A549 (cell line): ENCODE measurements around the gene HBS1L. TPM values are rescaled to one million over a fixed set of nuclear protein-coding genes. Genes with fewer than 3 reads are reported as not detected.

Experiments used
- ATAC-seq, 2 experiments: fragments of 200-7000 bp in 1 of 2; fragments of >200 bp in 1 of 2; cut with Nextera tagmentation in 1 of 2; cut with Tn5 transposase in 1 of 2; 3 replicates each; pipeline versions ENCODE4 v1.8.0 to v1.9.1; 2018 to 2020; ENCODE audit warnings: mild to moderate bottlenecking in 1 of 2, moderate library complexity in 1 of 2
- CTCF ChIA-PET: fragments of 300-600 bp; sonication (Branson Sonifier 250); formaldehyde crosslinking; extraction: SDS; loops from one replicate; lab custom pipeline; 2021; ENCODE audit warnings: antibody characterized with exemption, inconsistent platforms; lab: Yijun Ruan, JAX
- POLR2A ChIA-PET: fragments of 350-600 bp; formaldehyde crosslinking; extraction: SDS; loops from one replicate; lab custom pipeline; 2021; ENCODE audit warnings: antibody characterized with exemption, inconsistent platforms; lab: Yijun Ruan, JAX
- DNase-seq, 2 experiments: peaks; one replicate each; pipeline versions ENCODE4 v3.0.0 to v3.0.0-alpha.2; 2011 to 2016; ENCODE audit warnings: low read depth in 1 of 2, low spot score in 1 of 2
- FAIRE-seq: peaks from 2 replicates; lab custom pipeline; 2011; peaks lifted over from hg19 to GRCh38; lab: Jason Lieb, UNC
- H3K27ac ChIP-seq, 2 experiments: fragments of >200 bp; sonication (Bioruptor Twin); formaldehyde crosslinking; 3 replicates each; pipeline ENCODE4 v1.5.1; 2016 to 2017
- H3K4me1 ChIP-seq: fragments of >200 bp; sonication (Bioruptor Twin); formaldehyde crosslinking; 3 replicates; pipeline ENCODE4 v1.6.1; 2016
- H3K4me2 ChIP-seq: fragments of >200 bp; sonication (Bioruptor Twin); formaldehyde crosslinking; 3 replicates; pipeline ENCODE4 v1.6.1; 2016
- H3K4me3 ChIP-seq: fragments of >200 bp; sonication (Bioruptor Twin); formaldehyde crosslinking; 3 replicates; pipeline ENCODE4 v1.5.1; 2016
- H3K9me3 ChIP-seq: fragments of >200 bp; sonication (Bioruptor Twin); formaldehyde crosslinking; 3 replicates; pipeline ENCODE4 v1.6.1; 2016
- CBX8 ChIP-seq: fragments of 200-600 bp; sonication (generic); IDR thresholded peaks from 2 replicates; pipeline ENCODE4 v1.6.1; 2016
- CTCF ChIP-seq: fragments of >200 bp; sonication (Bioruptor Twin); formaldehyde crosslinking; IDR thresholded peaks from 3 replicates; pipeline ENCODE4 v1.5.1; 2016
- E2F6 ChIP-seq: IDR thresholded peaks from 2 replicates; pipeline ENCODE4 v1.6.1; 2012; ENCODE audit warnings: low read depth, borderline replicate concordance
- FOSL2 ChIP-seq, 2 experiments: fragments of 450-650 bp in 1 of 2; fragments of >200 bp in 1 of 2; sonication (Bioruptor Twin) in 1 of 2; formaldehyde crosslinking; IDR thresholded peaks; 2 replicates each; pipeline versions ENCODE4 v1.5.0 to v1.6.1; 2016 to 2020; ENCODE audit warnings: mild to moderate bottlenecking in 1 of 2, moderate library complexity in 1 of 2
- GATA3 ChIP-seq: IDR thresholded peaks from 2 replicates; pipeline ENCODE4 v1.6.1; 2012; ENCODE audit warnings: borderline replicate concordance
- HMGXB4 ChIP-seq: fragments of 250-450 bp; sonication (Bioruptor Pico); IDR thresholded peaks from 2 replicates; pipeline ENCODE4 v1.5.0; 2021; ENCODE audit warnings: mild to moderate bottlenecking, moderate library complexity, borderline replicate concordance
- HOXB13 ChIP-seq: fragments of 250-450 bp; sonication (Bioruptor Pico); IDR thresholded peaks from 2 replicates; pipeline ENCODE4 v1.5.0; 2020; ENCODE audit warnings: low read depth, mild to moderate bottlenecking, moderate library complexity
- JUN ChIP-seq, 2 experiments: fragments of >200 bp; sonication (Bioruptor Twin); formaldehyde crosslinking; IDR thresholded peaks; 2 replicates in 1 of 2; 3 replicates in 1 of 2; pipeline ENCODE4 v1.6.1; 2016 to 2017
- JUNB ChIP-seq: fragments of >200 bp; sonication (Bioruptor Twin); formaldehyde crosslinking; IDR thresholded peaks from 2 replicates; pipeline ENCODE4 v1.6.1; 2016
- KDM5A ChIP-seq: fragments of 200-600 bp; sonication (generic); IDR thresholded peaks from 2 replicates; pipeline ENCODE4 v1.6.1; 2016; ENCODE audit warnings: antibody characterized with exemption, mild to moderate bottlenecking
- MAZ ChIP-seq: fragments of 150-350 bp; IDR thresholded peaks from 2 replicates; pipeline ENCODE4 v1.6.1; 2014; ENCODE audit warnings: antibody characterized with exemption, low read depth, low read length, borderline replicate concordance
- MYC ChIP-seq: IDR thresholded peaks from 2 replicates; pipeline ENCODE4 v1.6.1; 2012; ENCODE audit warnings: mild to moderate bottlenecking, inconsistent platforms, low read length, improper control_type of control experiment, borderline replicate concordance
- NFE2L2 ChIP-seq: fragments of 150-350 bp; conservative IDR thresholded peaks from 2 replicates; pipeline ENCODE4 v1.6.1; 2014; ENCODE audit warnings: low read length
- NPAS2 ChIP-seq: fragments of 250-450 bp; sonication (Bioruptor Pico); IDR thresholded peaks from 2 replicates; pipeline ENCODE4 v1.8.0; 2022; ENCODE audit warnings: mild to moderate bottlenecking, moderate library complexity, borderline replicate concordance
- PHF8 ChIP-seq: fragments of 200-600 bp; sonication (generic); IDR thresholded peaks from 2 replicates; pipeline ENCODE4 v1.6.1; 2016; ENCODE audit warnings: low read depth, mild to moderate bottlenecking, antibody characterized with exemption, moderate library complexity, borderline replicate concordance
- POLR2AphosphoS2 ChIP-seq: conservative IDR thresholded peaks from 2 replicates; pipeline ENCODE4 v1.6.1; 2012; ENCODE audit warnings: low read length, improper control_type of control experiment, inconsistent platforms
- RARB ChIP-seq: fragments of 250-450 bp; sonication (Bioruptor Pico); IDR thresholded peaks from 2 replicates; pipeline ENCODE4 v1.8.0; 2021; ENCODE audit warnings: mild to moderate bottlenecking, moderate library complexity
- RNF2 ChIP-seq: fragments of 200-600 bp; sonication (generic); IDR thresholded peaks from 2 replicates; pipeline ENCODE4 v1.6.1; 2016; ENCODE audit warnings: low read depth, mild to moderate bottlenecking, antibody characterized with exemption, moderate library complexity, borderline replicate concordance
- TFCP2L1 ChIP-seq: fragments of 250-450 bp; sonication (Bioruptor Pico); IDR thresholded peaks from 2 replicates; pipeline ENCODE4 v1.5.0; 2021; ENCODE audit warnings: mild to moderate bottlenecking
- WGBS: methylation state at CpG from one replicate; pipeline ENCODE4 v1.1.6; 2017; ENCODE audit errors: missing lambda C conversion rate; 5-methylcytosine and 5-hydroxymethylcytosine counted together
- polyA plus RNA-seq, 4 experiments: library from polyadenylated mRNA; depleted of rRNA in 3 of 4; stranded (reverse); fragments of >200 nt; fragmentation: RNase III in 1 of 4; extraction: RNeasy Plus Mini Kit Qiagen cat#74134 plus additional on column Dnase treatment in 1 of 4; gene quantifications; 2 replicates in 3 of 4; 3 replicates in 1 of 4; pipeline ENCODE4 v1.2.3, GENCODE V29; 2011 to 2017
- TF ChIP-seq, protein P1 (sequence below): fragments of 450-650 bp; IDR thresholded peaks from 2 replicates; pipeline ENCODE4 v1.6.1; 2014; ENCODE audit warnings: antibody characterized with exemption

The HBS1L gene
- polyA plus RNA-seq, 2 of the 4 experiments (the other 2 are of a cell fraction) = 41.5 to 61.7 TPM

GRCh38 chr6:135066397-135066796 lies 11.8 kb upstream of the HBS1L start (continued):
- no peak for TF ChIP-seq HOXB13
- TF ChIP-seq KDM5A = no peak
- no peak for TF ChIP-seq RARB (CRISPR knock-in tag)
- no peak for TF ChIP-seq CBX8

DNA sequence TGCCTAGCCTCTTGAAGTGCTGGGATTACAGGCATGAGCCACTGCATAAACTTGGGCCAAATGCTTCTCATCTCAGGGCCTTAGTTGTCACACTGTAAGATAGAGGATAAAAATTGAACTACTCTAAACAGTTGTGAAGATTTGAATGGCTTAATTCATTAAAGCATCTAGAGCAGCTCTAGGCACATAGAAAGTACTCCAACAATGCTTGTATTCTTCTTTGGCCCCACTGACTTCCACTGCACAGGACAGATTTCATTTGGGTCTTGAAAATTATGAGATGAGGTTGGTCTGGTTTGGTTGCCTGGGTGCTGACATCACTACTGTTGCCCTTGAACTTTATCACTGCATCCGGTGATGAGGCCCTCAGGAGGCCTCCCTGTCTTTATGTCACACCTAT lies 10.0 kb upstream of the HBS1L start:
- Histone ChIP-seq H3K9me3 (no peaks in the 10 kb centered on the region), H3K4me3 (no peak overlapping the region), H3K27ac (no peak overlapping the region), H3K4me2 (no peak overlapping the region), H3K4me1 (no peaks in the 10 kb centered on the region)
- POLR2A ChIA-PET = interaction anchor here (1.3 kb wide), 1 partner anchor 10 kb away, joined by 4 read pairs; the partner anchor contains the start of gene HBS1L
- WGBS = 44% methylated on average over 1 of the region's 1 CpG
- ATAC-seq (no peak), FAIRE-seq (no peak), DNase-seq (no peak)
- TF ChIP-seq E2F6 (no peak), GATA3 (no peak), RNF2 (no peak), CTCF (no peak), HMGXB4 (CRISPR knock-in tag) (no peak), NFE2L2 (no peak), POLR2AphosphoS2 (no peak), FOSL2 (IDR thresholded peaks at IDR 0.05) (no peak), FOSL2 (CRISPR knock-in tag; IDR thresholded peaks at IDR 0.05) (no peak), NPAS2 (CRISPR knock-in tag) (no peak), PHF8 (no peak), MYC (no peak), TFCP2L1 (no peak), MAZ (no peak), JUN (IDR thresholded peaks at IDR 0.05) (no peak)
- TF ChIP-seq, protein P1, sequence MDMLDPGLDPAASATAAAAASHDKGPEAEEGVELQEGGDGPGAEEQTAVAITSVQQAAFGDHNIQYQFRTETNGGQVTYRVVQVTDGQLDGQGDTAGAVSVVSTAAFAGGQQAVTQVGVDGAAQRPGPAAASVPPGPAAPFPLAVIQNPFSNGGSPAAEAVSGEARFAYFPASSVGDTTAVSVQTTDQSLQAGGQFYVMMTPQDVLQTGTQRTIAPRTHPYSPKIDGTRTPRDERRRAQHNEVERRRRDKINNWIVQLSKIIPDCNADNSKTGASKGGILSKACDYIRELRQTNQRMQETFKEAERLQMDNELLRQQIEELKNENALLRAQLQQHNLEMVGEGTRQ = no peak
- CTCF ChIA-PET = no interaction called here

DNA sequence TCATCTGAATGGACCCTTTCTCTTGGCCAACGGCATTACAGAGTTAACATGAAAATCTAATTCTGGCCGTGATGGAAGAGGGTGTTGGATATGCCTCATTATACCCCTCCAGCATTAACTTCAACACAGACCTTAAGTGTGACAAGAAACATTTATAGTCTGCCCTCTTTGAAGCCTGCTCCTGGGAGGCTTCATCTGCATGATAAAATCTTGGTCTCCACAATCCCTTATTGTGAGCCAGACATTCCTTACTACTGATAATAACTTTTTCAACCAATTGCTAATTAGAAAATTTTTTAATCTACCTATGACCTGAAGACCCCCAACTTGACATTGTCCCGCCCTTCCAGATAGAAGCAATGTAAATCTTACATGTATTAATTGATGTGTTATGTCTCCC lies 9.3 kb upstream of the HBS1L start:
- no peak overlapping the region for H3K4me2 ChIP-seq
- no peak for FAIRE-seq
- H3K4me1 ChIP-seq = no peaks in the 10 kb centered on the region
- H3K4me3 ChIP-seq = no peak overlapping the region
- no peak for DNase-seq
- WGBS = 37% methylated on average over 3 of the region's 3 CpGs
- no peaks in the 10 kb centered on the region for H3K9me3 ChIP-seq
- no peak for TF ChIP-seq JUNB
- no peak for TF ChIP-seq FOSL2 (IDR thresholded peaks at IDR 0.05)
- no peak for TF ChIP-seq FOSL2 (CRISPR knock-in tag; IDR thresholded peaks at IDR 0.05)
- TF ChIP-seq, all 56 proteins: peak for 0
- CTCF ChIA-PET = interaction anchor here (0.8 kb wide), 1 partner anchor 92 kb away, joined by 6 read pairs; no protein-coding TSS in a partner anchor
- POLR2A ChIA-PET = no interaction called here
- H3K27ac ChIP-seq = no peak overlapping the region
- ATAC-seq = no peak
